CD4-positive, alpha-beta T cell treated with Interleukin-12 subunit alpha and Interleukin-12 subunit beta, for 1 hour (primary cell): ENCODE measurements around the gene ZNF184.
A peak's percentile ranks its signal among the peaks of the same experiment; 100 is the strongest.

Source experiments
- DNase-seq: peaks from one replicate; pipeline ENCODE4 v3.0.0-alpha.2; 2020

ZNF184 gene

GRCh38 chr6:27472617-27473400, at the start of gene ZNF184:
ZNF184 (minus strand) TSS chr6:27473105; CDS start chr6:27472294, 811 bp downstream.
- DNase-seq, result peak; percentile 90

- peak; percentile 87 for DNase-seq
Observed at GRCh38 chr6:27518881-27519795, 46.2 kb upstream of the ZNF184 start.

DNA sequence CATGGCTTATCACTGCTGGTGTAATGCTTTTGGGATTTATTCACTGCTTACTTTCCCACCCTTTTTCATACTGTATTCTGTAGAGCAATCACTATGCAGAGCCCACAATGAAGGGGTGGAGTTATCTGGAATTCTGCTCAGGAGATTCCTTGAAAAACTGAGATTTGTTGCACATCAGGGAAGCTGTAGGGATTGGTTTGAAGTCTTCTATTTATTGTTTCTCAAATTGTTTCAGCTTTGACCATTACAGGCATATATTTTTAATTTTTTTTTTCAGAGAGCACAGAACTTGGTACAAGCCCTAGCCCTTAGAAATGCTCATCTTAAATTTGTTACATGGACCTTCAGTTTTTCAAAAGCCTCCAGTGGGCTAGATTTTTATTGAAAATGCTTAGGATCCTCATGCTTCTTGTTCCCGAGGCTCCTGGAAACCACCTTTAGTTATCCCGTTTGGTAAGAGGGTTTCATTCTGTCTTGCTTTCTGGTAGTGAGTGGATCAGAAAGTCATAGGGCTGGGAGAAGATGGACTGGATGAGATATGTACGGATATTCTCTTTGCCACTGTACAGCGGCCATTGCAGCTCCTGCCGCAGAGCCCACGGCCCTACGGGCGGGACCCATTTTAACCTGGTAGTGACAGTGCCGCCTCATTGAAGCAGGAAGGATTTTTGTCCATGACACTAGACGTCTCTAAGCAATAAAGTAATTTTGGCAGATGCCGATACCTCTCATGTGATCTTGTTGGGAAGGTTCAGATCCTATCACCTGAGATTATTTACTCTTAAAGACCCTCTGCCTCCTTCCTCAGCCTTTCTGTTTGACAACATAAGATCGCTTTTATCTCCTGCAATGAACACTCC, 45.3 kb upstream of the ZNF184 start:
- no peak for DNase-seq

DNA sequence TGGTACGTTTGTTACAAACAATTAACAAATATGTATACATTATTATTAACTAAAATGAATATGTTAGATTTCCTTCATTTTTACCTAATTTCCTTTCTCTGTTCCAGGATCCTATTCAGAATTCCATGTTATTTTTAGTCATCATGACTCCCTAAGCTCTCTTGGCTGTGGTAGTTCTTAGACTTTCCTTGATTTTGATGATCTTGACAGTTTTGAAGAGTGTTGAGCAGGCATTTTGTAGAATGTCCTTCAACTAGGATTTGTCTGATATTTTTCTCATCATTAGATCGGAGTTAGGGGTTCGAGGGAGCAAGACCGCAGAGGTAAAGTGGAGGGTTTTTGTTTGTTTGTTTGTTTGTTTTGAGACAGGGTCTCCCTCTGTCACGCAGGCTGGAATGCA, 44.3 kb upstream of the ZNF184 start:
- DNase-seq, result no peak

DNA sequence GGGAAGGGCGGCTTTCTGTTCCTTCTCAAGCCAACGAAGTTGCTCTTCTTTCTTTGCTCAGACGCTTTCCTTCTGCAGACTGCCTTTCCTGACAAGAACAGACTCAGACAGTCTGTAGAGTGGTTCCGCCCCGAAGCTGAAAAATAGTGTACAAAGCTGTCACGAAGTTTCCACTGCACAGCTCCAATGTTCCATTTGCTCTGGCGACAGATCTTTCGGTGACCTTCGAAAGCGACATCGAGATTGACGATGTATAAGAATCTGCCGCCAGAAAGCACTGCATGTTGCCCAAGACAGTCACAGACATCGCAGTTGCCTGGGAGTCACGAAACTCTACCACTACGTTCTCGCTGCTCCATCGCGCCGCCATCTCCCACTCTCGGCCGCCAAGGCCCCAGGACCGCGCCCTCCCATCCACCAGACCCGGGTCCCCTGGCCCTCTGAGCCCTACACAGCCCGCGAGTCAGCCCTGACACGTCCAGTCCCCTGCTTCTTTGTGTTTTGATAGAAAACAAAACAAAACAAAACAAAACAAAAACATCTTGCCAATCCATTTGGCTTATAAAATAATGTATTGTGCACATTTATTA, 42.1 kb upstream of the ZNF184 start:
- no peak for DNase-seq

GRCh38 chr6:27512525-27512924, 39.6 kb upstream of the ZNF184 start:
- DNase-seq, result no peak

GRCh38 chr6:27507041-27507956, 34.4 kb upstream of the ZNF184 start:
- DNase-seq, result no peak

DNA sequence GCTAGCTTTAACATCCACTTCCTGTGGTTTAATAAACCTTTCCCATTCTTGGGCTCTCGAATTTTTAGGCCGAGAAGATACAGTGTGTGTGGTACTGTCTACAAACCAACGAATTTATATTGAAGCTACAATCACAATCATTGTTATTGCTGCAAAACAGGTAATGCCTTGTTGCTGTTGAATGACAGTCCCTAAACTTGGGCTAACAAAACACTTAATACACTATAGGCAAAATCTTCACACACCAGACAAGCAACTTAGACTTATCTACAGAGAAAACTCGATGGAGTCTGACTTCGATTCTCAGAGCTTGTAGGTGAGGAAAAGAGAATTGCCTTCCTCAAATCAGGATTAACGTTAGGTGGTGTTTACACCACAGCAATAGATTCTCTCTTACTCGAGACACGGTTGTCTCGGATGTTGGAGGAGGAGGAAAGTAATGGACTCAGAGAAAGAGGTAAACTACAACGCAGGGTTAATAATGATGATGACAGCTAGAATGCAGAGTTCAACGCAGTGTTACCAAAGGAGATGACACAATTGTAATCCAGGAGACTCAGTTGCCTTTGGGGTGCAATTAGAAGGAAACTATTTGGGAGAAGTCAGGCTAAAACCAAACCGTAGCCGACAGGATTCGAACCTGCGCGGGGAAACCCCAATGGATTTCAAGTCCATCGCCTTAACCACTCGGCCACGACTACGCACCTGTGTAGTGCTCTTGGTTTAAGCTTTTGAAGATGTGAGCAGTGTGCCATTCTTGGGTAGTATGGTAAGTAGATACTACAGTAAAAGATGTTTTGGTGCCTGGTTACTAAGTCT, 32.5 kb upstream of the ZNF184 start:
- DNase-seq, result peak; percentile 77

- peak; percentile 89 for DNase-seq
Observed at GRCh38 chr6:27503436-27504030, 30.6 kb upstream of the ZNF184 start.

GRCh38 chr6:27502508-27503435, 29.9 kb upstream of the ZNF184 start:
- peak; percentile 86 for DNase-seq

- no peak for DNase-seq
Observed at GRCh38 chr6:27501187-27501586, 28.3 kb upstream of the ZNF184 start.

DNA sequence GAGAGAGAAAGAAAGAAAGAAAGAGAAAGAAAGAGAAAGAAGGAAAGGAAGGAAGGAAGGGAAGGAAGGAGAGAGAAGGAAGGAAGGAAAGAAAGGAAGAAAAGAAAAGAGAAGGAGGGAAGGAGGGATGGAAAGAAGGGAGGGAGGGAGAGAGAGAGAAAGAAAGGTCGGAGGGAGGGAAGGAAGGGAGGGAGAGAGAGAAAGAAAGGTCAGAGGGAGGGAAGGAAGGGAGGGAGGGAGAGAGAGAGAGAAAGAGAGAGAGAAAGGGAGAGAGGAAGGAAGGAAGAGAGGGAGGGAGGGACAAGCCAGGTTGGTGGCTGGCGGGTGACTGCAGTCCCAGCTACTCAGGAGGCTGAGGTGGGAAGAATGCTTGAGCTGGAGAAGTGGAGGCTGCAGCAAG, 27.3 kb upstream of the ZNF184 start:
- no peak for DNase-seq

DNA sequence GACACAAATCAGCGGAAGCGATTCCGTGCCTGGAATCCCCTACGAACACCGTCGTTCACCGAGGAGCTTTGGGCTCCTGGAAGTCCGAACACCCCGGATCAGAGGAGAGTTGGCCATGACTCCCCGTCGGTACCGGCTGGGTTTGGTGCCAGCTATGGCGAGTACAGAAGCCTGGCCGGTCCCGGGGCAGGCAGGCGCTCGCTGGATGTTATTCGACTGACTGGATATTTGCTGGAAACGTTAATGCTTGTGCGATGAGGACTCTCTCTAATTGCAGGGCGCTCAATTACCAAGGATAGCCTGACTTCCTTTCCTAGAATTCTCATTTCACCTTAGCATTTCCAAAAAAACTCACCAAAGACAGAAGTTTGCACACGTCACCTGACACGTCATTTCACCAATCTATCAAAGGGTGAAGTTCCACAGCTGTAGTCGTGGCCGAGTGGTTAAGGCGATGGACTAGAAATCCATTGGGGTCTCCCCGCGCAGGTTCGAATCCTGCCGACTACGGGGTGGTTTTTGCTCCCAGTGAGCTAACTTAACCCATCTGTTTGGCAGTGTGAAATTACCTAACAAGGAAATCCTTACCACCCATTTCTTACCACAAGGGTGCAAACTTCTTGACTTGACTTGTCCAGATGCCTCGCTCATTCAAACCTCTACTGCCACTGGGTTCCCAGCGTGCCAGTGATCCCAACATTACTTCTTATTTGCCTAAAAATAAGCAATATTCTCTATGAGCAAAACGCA, 22.7 kb upstream of the ZNF184 start:
- peak; percentile 34 for DNase-seq

- no peak for DNase-seq
Observed at GRCh38 chr6:27494987-27495385, 22.1 kb upstream of the ZNF184 start.

DNA sequence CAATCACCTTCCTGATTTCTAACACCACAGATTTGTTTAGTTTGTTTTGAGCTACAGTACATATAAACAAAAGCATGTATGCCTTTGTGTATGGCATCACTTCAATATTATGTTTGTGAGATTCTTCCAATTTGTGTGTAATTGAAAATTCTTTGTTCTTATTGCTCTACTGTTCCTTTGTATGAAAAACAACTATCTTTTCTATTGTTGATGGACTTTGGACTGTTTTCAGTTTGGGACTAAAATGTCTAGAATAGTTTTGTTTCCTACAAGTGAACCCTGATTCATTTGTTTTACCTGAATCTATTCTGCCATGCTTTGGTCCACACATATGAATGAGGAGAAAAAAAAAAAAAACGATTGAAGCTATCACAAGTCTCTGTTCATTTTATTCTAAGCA, 21.2 kb upstream of the ZNF184 start:
- DNase-seq, result no peak

DNA sequence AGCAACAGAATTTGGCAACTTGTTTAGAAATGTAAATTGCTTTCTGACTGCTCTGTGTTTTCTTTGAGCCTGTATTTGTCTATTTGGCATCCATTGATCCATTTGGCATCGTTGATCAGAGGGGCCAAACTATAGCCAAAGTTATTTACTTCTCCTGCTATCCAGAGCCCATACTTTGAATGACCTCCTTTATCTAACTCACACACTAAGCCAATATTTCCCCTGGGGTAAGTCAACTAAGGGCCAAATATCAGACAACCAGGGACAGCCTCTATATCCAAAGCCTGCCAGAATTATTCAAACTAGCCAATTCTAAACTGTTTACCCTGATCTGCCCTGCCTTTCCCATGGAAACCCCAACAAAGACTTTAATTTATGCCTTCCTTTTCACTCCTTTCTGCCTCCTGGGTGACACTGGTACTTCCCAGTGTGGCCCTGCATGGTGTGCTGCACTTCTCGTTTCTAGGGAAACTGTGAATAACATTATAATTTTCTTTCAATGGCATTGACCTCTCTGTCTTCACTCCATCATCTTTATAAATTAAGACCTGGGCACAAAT, 19.8 kb upstream of the ZNF184 start:
- DNase-seq, result no peak

GRCh38 chr6:27479319-27480182, 6.6 kb upstream of the ZNF184 start:
- peak; percentile 94 for DNase-seq
